ENCODE measurements around the gene TGDS.

TGDS gene

GRCh38 chr13:94601446-94602431 lies 5.8 kb upstream of the TGDS start, which contains the start of gene GPR180:
Gene GPR180, plus strand, starts transcription at chr13:94601857. Its CDS starts 71 bp downstream, at chr13:94601928.
- in situ Hi-C loops (cut with MboI; ENCODE audit: low sequenced_read_pairs), result loop anchor here (10.0 kb wide), 1 partner anchor 167 kb away; no protein-coding TSS in a partner anchor

- in situ Hi-C loops (cut with MboI; ENCODE audit: low sequenced_read_pairs), result loop anchor here (10.0 kb wide), 1 partner anchor 165 kb away; no protein-coding TSS in a partner anchor
These were observed 3.9 kb upstream of the TGDS start for GRCh38 chr13:94599877-94600276.

GRCh38 chr13:94598281-94598680 lies 2.3 kb upstream of the TGDS start:
- in situ Hi-C loops (cut with MboI; ENCODE audit: low sequenced_read_pairs), result no loop called here

GRCh38 chr13:94596575-94596971 lies 621 bp upstream of the TGDS start:
- in situ Hi-C loops (cut with MboI; ENCODE audit: low sequenced_read_pairs), result no loop called here

- in situ Hi-C loops (cut with MboI; ENCODE audit: low sequenced_read_pairs), result no loop called here
These were observed 677 bp downstream of the TGDS start for GRCh38 chr13:94595001-94595949.

- in situ Hi-C loops (cut with MboI; ENCODE audit: low sequenced_read_pairs), result no loop called here
These were observed 5.2 kb downstream of the TGDS start for GRCh38 chr13:94590744-94591143.

- in situ Hi-C loops (cut with MboI; ENCODE audit: low sequenced_read_pairs), result no loop called here
These were observed 7.4 kb downstream of the TGDS start for GRCh38 chr13:94588541-94588940.

GRCh38 chr13:94586371-94586770 lies 9.6 kb downstream of the TGDS start:
- in situ Hi-C loops (cut with MboI; ENCODE audit: low sequenced_read_pairs), result no loop called here

- in situ Hi-C loops (cut with MboI; ENCODE audit: low sequenced_read_pairs), result no loop called here
These were observed 10.3 kb downstream of the TGDS start for GRCh38 chr13:94585543-94586101.

GRCh38 chr13:94583926-94584325 lies 12.0 kb downstream of the TGDS start:
- in situ Hi-C loops (cut with MboI; ENCODE audit: low sequenced_read_pairs), result no loop called here

- in situ Hi-C loops (cut with MboI; ENCODE audit: low sequenced_read_pairs), result no loop called here
These were observed 16.9 kb downstream of the TGDS start for GRCh38 chr13:94579063-94579462.

GRCh38 chr13:94569615-94570014 lies 26.3 kb downstream of the TGDS start:
- in situ Hi-C loops (cut with MboI; ENCODE audit: low sequenced_read_pairs), result no loop called here

- in situ Hi-C loops (cut with MboI; ENCODE audit: low sequenced_read_pairs), result no loop called here
These were observed 27.5 kb downstream of the TGDS start for GRCh38 chr13:94568443-94568842.

- in situ Hi-C loops (cut with MboI; ENCODE audit: low sequenced_read_pairs), result no loop called here
These were observed 28.4 kb downstream of the TGDS start for GRCh38 chr13:94567581-94567980.

GRCh38 chr13:94561126-94561525 lies 34.8 kb downstream of the TGDS start:
- in situ Hi-C loops (cut with MboI; ENCODE audit: low sequenced_read_pairs), result no loop called here

- in situ Hi-C loops (cut with MboI; ENCODE audit: low sequenced_read_pairs), result no loop called here
These were observed 35.8 kb downstream of the TGDS start for GRCh38 chr13:94560116-94560515.

- in situ Hi-C loops (cut with MboI; ENCODE audit: low sequenced_read_pairs), result no loop called here
These were observed 36.6 kb downstream of the TGDS start for GRCh38 chr13:94559222-94559795.

- in situ Hi-C loops (cut with MboI; ENCODE audit: low sequenced_read_pairs), result no loop called here
These were observed 37.2 kb downstream of the TGDS start for GRCh38 chr13:94558716-94559115.

GRCh38 chr13:94557684-94558235 lies 38.2 kb downstream of the TGDS start:
- in situ Hi-C loops (cut with MboI; ENCODE audit: low sequenced_read_pairs), result no loop called here

GRCh38 chr13:94556621-94557020 lies 39.3 kb downstream of the TGDS start:
- in situ Hi-C loops (cut with MboI; ENCODE audit: low sequenced_read_pairs), result no loop called here
